ENCODE data around the gene CFH. TPM values are rescaled to one million over a fixed set of nuclear protein-coding genes. Genes with fewer than 3 reads are reported as not detected.
"Not testable (repeated sequence)": the region's sequence is repeated elsewhere in the genome, so short reads cannot be mapped to it uniquely, and the experiment has no call there.

Gene CFH
- total RNA-seq, 1 donor from 2014 or later, result not detected

- H3K36me3 Mint-ChIP-seq (ENCODE audit: insufficient read depth), result no peaks in the 10 kb centered on the region
These were observed 13.4 kb upstream of the CFH start for GRCh38 chr1:196638466-196638865.

GRCh38 chr1:196639291-196639690 lies 12.6 kb upstream of the CFH start:
- not testable (repeated sequence) for H3K27me3 Mint-ChIP-seq; H3K9me3 Mint-ChIP-seq (ENCODE audit: low read depth); H3K36me3 Mint-ChIP-seq (ENCODE audit: insufficient read depth); H3K27ac Mint-ChIP-seq; DNase-seq (ENCODE audit: low spot score, unreplicated experiment); H3K4me1 Mint-ChIP-seq (ENCODE audit: low read depth); H3K4me3 Mint-ChIP-seq (ENCODE audit: low read depth)

More at GRCh38 chr1:196638466-196638865, 13.4 kb upstream of the CFH start:
- H3K9me3 Mint-ChIP-seq (ENCODE audit: low read depth), result no peaks in the 10 kb centered on the region
- no peak for DNase-seq (ENCODE audit: low spot score, unreplicated experiment)
- no peak for TF ChIP-seq CTCF (IDR thresholded peaks at IDR 0.05; ENCODE audit: unreplicated experiment)
- peaks cover 2% of the 10 kb centered on the region for H3K4me1 Mint-ChIP-seq (ENCODE audit: low read depth)
- H3K27ac Mint-ChIP-seq, result no peak overlapping the region
- no peaks in the 10 kb centered on the region for H3K27me3 Mint-ChIP-seq
- no peak overlapping the region for H3K4me3 Mint-ChIP-seq (ENCODE audit: low read depth)

GRCh38 chr1:196640976-196641375 lies 10.9 kb upstream of the CFH start:
- H3K36me3 Mint-ChIP-seq (ENCODE audit: insufficient read depth), result no peaks in the 10 kb centered on the region
- H3K27me3 Mint-ChIP-seq, result no peaks in the 10 kb centered on the region
- H3K27ac Mint-ChIP-seq, result no peak overlapping the region
- no peak for TF ChIP-seq CTCF (IDR thresholded peaks at IDR 0.05; ENCODE audit: unreplicated experiment)
- no peak overlapping the region for H3K4me3 Mint-ChIP-seq (ENCODE audit: low read depth)
- no peaks in the 10 kb centered on the region for H3K9me3 Mint-ChIP-seq (ENCODE audit: low read depth)
- DNase-seq (ENCODE audit: low spot score, unreplicated experiment), result no peak
- peaks cover 2% of the 10 kb centered on the region for H3K4me1 Mint-ChIP-seq (ENCODE audit: low read depth)

- Mint-ChIP-seq H3K9me3 (ENCODE audit: low read depth) (no peaks in the 10 kb centered on the region), H3K4me1 (ENCODE audit: low read depth) (no peaks in the 10 kb centered on the region), H3K27ac (no peak overlapping the region), H3K27me3 (no peaks in the 10 kb centered on the region), H3K4me3 (ENCODE audit: low read depth) (no peak overlapping the region), H3K36me3 (ENCODE audit: insufficient read depth) (no peaks in the 10 kb centered on the region)
- no peak for DNase-seq (ENCODE audit: low spot score, unreplicated experiment)
- no peak for TF ChIP-seq CTCF (IDR thresholded peaks at IDR 0.05; ENCODE audit: unreplicated experiment)
These were observed 1.9 kb upstream of the CFH start for GRCh38 chr1:196649990-196650389.

DNA sequence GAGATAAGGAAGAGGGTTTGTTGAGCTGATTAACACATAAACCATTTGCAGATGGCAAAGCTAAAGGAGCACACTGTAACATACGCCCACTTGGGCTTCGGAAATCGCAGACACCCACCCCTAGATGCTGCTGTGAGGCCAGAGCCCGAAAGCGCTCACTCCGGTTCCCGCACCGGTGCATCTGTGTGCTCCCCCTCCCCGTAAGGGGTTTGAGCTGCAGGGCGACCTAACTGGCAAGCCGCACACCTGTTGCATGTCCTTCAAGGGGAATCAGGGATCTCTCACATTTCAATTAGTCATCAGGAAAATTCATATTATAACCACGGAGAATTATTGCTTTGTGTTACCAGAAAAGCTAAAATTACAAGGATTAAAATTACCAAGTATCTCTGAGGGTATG lies 1.4 kb upstream of the CFH start:
- no peak for TF ChIP-seq CTCF (IDR thresholded peaks at IDR 0.05; ENCODE audit: unreplicated experiment)
- H3K27ac Mint-ChIP-seq, result no peak overlapping the region
- H3K9me3 Mint-ChIP-seq (ENCODE audit: low read depth), result no peaks in the 10 kb centered on the region
- no peaks in the 10 kb centered on the region for H3K4me1 Mint-ChIP-seq (ENCODE audit: low read depth)
- no peaks in the 10 kb centered on the region for H3K36me3 Mint-ChIP-seq (ENCODE audit: insufficient read depth)
- H3K4me3 Mint-ChIP-seq (ENCODE audit: low read depth), result no peak overlapping the region
- no peaks in the 10 kb centered on the region for H3K27me3 Mint-ChIP-seq
- no peak for DNase-seq (ENCODE audit: low spot score, unreplicated experiment)

DNA sequence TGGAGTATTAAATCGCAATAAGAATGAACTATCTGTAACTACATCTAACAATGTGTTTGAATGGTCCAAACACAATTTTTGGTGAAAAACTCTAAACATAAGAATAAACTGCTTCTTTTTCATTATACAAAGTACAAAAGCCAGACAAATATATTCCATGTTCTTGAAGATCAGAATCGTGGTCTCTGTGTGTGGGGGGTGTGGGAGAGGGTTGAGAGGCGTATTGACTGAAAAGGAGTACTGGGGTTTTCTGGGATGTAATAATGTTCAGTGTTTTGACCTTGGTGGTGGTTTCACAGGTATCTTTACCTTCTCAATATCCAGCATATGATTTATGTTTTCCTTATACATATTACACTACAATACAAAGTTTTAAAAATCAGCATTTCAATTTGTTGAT lies 764 bp upstream of the CFH start:
- no peak overlapping the region for H3K27ac Mint-ChIP-seq
- peaks cover 3% of the 10 kb centered on the region for H3K4me1 Mint-ChIP-seq (ENCODE audit: low read depth)
- no peak overlapping the region for H3K4me3 Mint-ChIP-seq (ENCODE audit: low read depth)
- no peak for TF ChIP-seq CTCF (IDR thresholded peaks at IDR 0.05; ENCODE audit: unreplicated experiment)
- no peaks in the 10 kb centered on the region for H3K36me3 Mint-ChIP-seq (ENCODE audit: insufficient read depth)
- no peaks in the 10 kb centered on the region for H3K9me3 Mint-ChIP-seq (ENCODE audit: low read depth)
- no peak for DNase-seq (ENCODE audit: low spot score, unreplicated experiment)
- no peaks in the 10 kb centered on the region for H3K27me3 Mint-ChIP-seq

All from progenitor cell of endocrine pancreas (in vitro differentiated cells).